IMR-90 (cell line): ENCODE results near the gene FRK. TPM values are rescaled to one million over a fixed set of nuclear protein-coding genes. Genes with fewer than 3 reads are reported as not detected.

ENCODE experiments used
- ATAC-seq: fragments of 200-7000 bp; cut with Tn5 transposase; 2 replicates; pipeline ENCODE4 v1.9.1; 2020; ENCODE audit warnings: low read depth, mild to moderate bottlenecking, moderate library complexity
- BruUV-seq: library from RNA; stranded (reverse); fragments of 400-500 nt; replicated peaks from 2 replicates; lab custom pipeline; 2021; lab: Mats Ljungman, UMichigan
- CTCF ChIA-PET: fragments of 300-600 bp; formaldehyde crosslinking; extraction: SDS; loops from one replicate; lab custom pipeline; 2021; ENCODE audit warnings: antibody characterized with exemption; lab: Yijun Ruan, JAX
- POLR2A ChIA-PET: fragments of 300-600 bp; sonication (Branson Sonifier 250); formaldehyde crosslinking; loops from one replicate; lab custom pipeline; 2022; ENCODE audit warnings: antibody characterized with exemption; ENCODE audit not compliant: unreplicated experiment; lab: Charles Lee
- DNase-seq: peaks from one replicate; pipeline ENCODE4 v3.0.0; 2013
- H2AFZ ChIP-seq: replicated peaks from 2 replicates; pipeline ENCODE3; 2013; ENCODE audit warnings: low read length, mild to moderate bottlenecking; ENCODE audit not compliant: poor library complexity
- H2AK5ac ChIP-seq: 2 replicates; pipeline ENCODE4 v1.6.1; 2013; ENCODE audit warnings: low read depth, low read length, inconsistent platforms
- H2AK9ac ChIP-seq: replicated peaks from 2 replicates; pipeline ENCODE3; 2013; ENCODE audit warnings: mild to moderate bottlenecking, low read depth, low read length, moderate library complexity; ENCODE audit not compliant: poor library complexity
- H2BK120ac ChIP-seq: 2 replicates; pipeline ENCODE4 v1.6.1; 2013; ENCODE audit warnings: low read depth, low read length, inconsistent platforms
- H2BK15ac ChIP-seq: 3 replicates; pipeline ENCODE4 v1.6.1; 2013; ENCODE audit warnings: low read depth, low read length, inconsistent platforms
- H2BK20ac ChIP-seq: 2 replicates; pipeline ENCODE4 v1.6.1; 2013; ENCODE audit warnings: low read depth, mild to moderate bottlenecking, inconsistent platforms, low read length, moderate library complexity
- H2BK5ac ChIP-seq: 2 replicates; pipeline ENCODE4 v1.6.1; 2013; ENCODE audit warnings: mild to moderate bottlenecking, low read depth, low read length, inconsistent platforms; ENCODE audit not compliant: poor library complexity, severe bottlenecking
- H3K14ac ChIP-seq: replicated peaks from 2 replicates; pipeline ENCODE4 v1.6.1; 2013; ENCODE audit warnings: low read depth, low read length, inconsistent platforms
- H3K18ac ChIP-seq: 2 replicates; pipeline ENCODE4 v1.6.1; 2013; ENCODE audit warnings: low read depth, low read length, control low read depth
- H3K23ac ChIP-seq: 2 replicates; pipeline ENCODE4 v1.6.1; 2013; ENCODE audit warnings: low read depth, low read length, inconsistent platforms
- H3K27ac ChIP-seq: 2 replicates; pipeline ENCODE4 v1.5.1; 2013; ENCODE audit warnings: mild to moderate bottlenecking, control low read depth, low read length; ENCODE audit not compliant: insufficient read depth
- H3K27me3 ChIP-seq: 2 replicates; pipeline ENCODE4 v1.6.1; 2013; ENCODE audit warnings: low read length; ENCODE audit not compliant: control insufficient read depth, insufficient read depth
- H3K36me3 ChIP-seq: 2 replicates; pipeline ENCODE4 v1.6.1; 2013; ENCODE audit warnings: low read length, mixed read lengths; ENCODE audit not compliant: control insufficient read depth, insufficient read depth
- H3K4ac ChIP-seq: 2 replicates; pipeline ENCODE4 v1.6.1; 2013; ENCODE audit warnings: low read depth, low read length, inconsistent platforms
- H3K4me1 ChIP-seq: 2 replicates; pipeline ENCODE4 v1.6.1; 2013; ENCODE audit warnings: low read length, mixed read lengths; ENCODE audit not compliant: control insufficient read depth, insufficient read depth
- H3K4me2 ChIP-seq: 2 replicates; pipeline ENCODE4 v1.6.1; 2013; ENCODE audit warnings: low read depth, mild to moderate bottlenecking, control low read depth, low read length, moderate library complexity
- H3K4me3 ChIP-seq: 2 replicates; pipeline ENCODE4 v1.5.1; 2013; ENCODE audit warnings: low read depth, mild to moderate bottlenecking, control low read depth, low read length, moderate library complexity; ENCODE audit not compliant: insufficient read depth
- H3K56ac ChIP-seq: 2 replicates; pipeline ENCODE4 v1.6.1; 2013; ENCODE audit warnings: low read length, inconsistent platforms; ENCODE audit not compliant: insufficient read depth; ENCODE audit errors: extremely low read depth
- H3K79me1 ChIP-seq, 2 experiments: 2 replicates each; pipeline ENCODE4 v1.6.1; 2013; ENCODE audit warnings: low read length in 2 of 2, inconsistent platforms in 1 of 2, low read depth in 1 of 2
- H3K9ac ChIP-seq: 2 replicates; pipeline ENCODE4 v1.6.1; 2013; ENCODE audit warnings: low read depth, low read length, control low read depth
- H3K9me1 ChIP-seq: 2 replicates; pipeline ENCODE4 v1.6.1; 2013; ENCODE audit warnings: low read length, inconsistent platforms; ENCODE audit not compliant: insufficient read depth
- H3K9me3 ChIP-seq: 2 replicates; pipeline ENCODE4 v1.6.1; 2013; ENCODE audit warnings: low read length; ENCODE audit not compliant: control insufficient read depth, insufficient read depth
- H4K20me1 ChIP-seq: 2 replicates; pipeline ENCODE4 v1.6.1; 2013; ENCODE audit warnings: low read length, inconsistent platforms; ENCODE audit not compliant: insufficient read depth
- H4K5ac ChIP-seq: 2 replicates; pipeline ENCODE4 v1.6.1; 2013; ENCODE audit warnings: mild to moderate bottlenecking, low read depth, low read length, control low read depth
- H4K8ac ChIP-seq, 2 experiments: 2 replicates each; pipeline ENCODE4 v1.6.1; 2013; ENCODE audit warnings: low read depth in 2 of 2, low read length in 2 of 2, control low read depth in 1 of 2, inconsistent platforms in 1 of 2
- H4K91ac ChIP-seq: 2 replicates; pipeline ENCODE4 v1.6.1; 2013; ENCODE audit warnings: low read depth, low read length, inconsistent platforms; ENCODE audit not compliant: insufficient read depth
- CEBPB ChIP-seq: IDR thresholded peaks from 2 replicates; pipeline ENCODE4 v1.6.1; 2012; ENCODE audit warnings: low read depth, low read length, improper control_type of control experiment
- FOS ChIP-seq: fragments of 150-350 bp; IDR thresholded peaks from 2 replicates; pipeline ENCODE4 v1.6.1; 2016; ENCODE audit warnings: low read depth, low read length
- MAFK ChIP-seq: IDR thresholded peaks from 2 replicates; pipeline ENCODE4 v1.6.1; 2012; ENCODE audit warnings: low read depth, low read length, improper control_type of control experiment
- MAZ ChIP-seq: IDR thresholded peaks from 2 replicates; pipeline ENCODE4 v1.6.1; 2012; ENCODE audit warnings: low read depth, mild to moderate bottlenecking, low read length, improper control_type of control experiment, moderate library complexity, borderline replicate concordance
- NFE2L2 ChIP-seq: fragments of 150-350 bp; IDR thresholded peaks from 2 replicates; pipeline ENCODE4 v1.6.1; 2016; ENCODE audit warnings: low read depth, mild to moderate bottlenecking, low read length
- POLR2A ChIP-seq: IDR thresholded peaks from 2 replicates; pipeline ENCODE4 v1.6.1; 2012; ENCODE audit warnings: mild to moderate bottlenecking, low read depth, low read length
- RAD21 ChIP-seq: IDR thresholded peaks from 2 replicates; pipeline ENCODE4 v1.6.1; 2012; ENCODE audit warnings: low read length, improper control_type of control experiment
- RFX5 ChIP-seq: IDR thresholded peaks from 2 replicates; pipeline ENCODE4 v1.8.0; 2012; ENCODE audit warnings: low read depth, mild to moderate bottlenecking, low read length, moderate library complexity
- SMC3 ChIP-seq: fragments of 150-350 bp; IDR thresholded peaks from 2 replicates; pipeline ENCODE4 v1.6.1; 2016; ENCODE audit warnings: low read depth, mild to moderate bottlenecking, antibody characterized with exemption, low read length, moderate library complexity
- WGBS, 2 experiments: methylation state at CpG; one replicate each; pipeline versions ENCODE4 v1.1.5 to v1.1.7; 2013; ENCODE audit warnings: missing lambda C conversion rate in 2 of 2; ENCODE audit not compliant: insufficient read length in 1 of 2; ENCODE audit errors: extremely low coverage in 2 of 2; 5-methylcytosine and 5-hydroxymethylcytosine counted together
- dilution Hi-C: fragments of 300-500 bp; cut with HindIII; formaldehyde crosslinking; loops from one replicate; pipeline ENCODE4 v1.14.3; 2018; ENCODE audit warnings: low sequenced_read_pairs; ENCODE audit not compliant: unreplicated experiment
- in situ Hi-C: fragments of 300-500 bp; cut with MboI; formaldehyde crosslinking; loops from 3 replicates; pipeline ENCODE4 v1.14.3; 2019; ENCODE audit warnings: low sequenced_read_pairs, inconsistent platforms, mixed read lengths
- intact Hi-C: fragments of 100-400 bp; cut with micrococcal nuclease; formaldehyde crosslinking; loops from 2 replicates; pipeline ENCODE4 v1.10.0; 2022
- polyA plus RNA-seq, 3 experiments: library from polyadenylated mRNA; depleted of rRNA; stranded (reverse); fragments of >200 nt; gene quantifications; 2 replicates each; pipeline ENCODE4 v1.2.3, GENCODE V29; 2012; ENCODE audit warnings: low replicate concordance in 1 of 3
- total RNA-seq: library from RNA; depleted of rRNA; stranded (reverse); fragments of >200 nt; gene quantifications from 2 replicates; pipeline ENCODE4 v1.2.3, GENCODE V29; 2012
- TF ChIP-seq, protein P1 (sequence below): conservative IDR thresholded peaks from 2 replicates; pipeline ENCODE4 v1.5.1; 2012; ENCODE audit warnings: mild to moderate bottlenecking, low read depth, low read length, improper control_type of control experiment

FRK gene
- total and polyA plus RNA-seq, 2 of the 4 experiments (the other 2 are of a cell fraction): under 0.01 to 0.02 TPM

DNA sequence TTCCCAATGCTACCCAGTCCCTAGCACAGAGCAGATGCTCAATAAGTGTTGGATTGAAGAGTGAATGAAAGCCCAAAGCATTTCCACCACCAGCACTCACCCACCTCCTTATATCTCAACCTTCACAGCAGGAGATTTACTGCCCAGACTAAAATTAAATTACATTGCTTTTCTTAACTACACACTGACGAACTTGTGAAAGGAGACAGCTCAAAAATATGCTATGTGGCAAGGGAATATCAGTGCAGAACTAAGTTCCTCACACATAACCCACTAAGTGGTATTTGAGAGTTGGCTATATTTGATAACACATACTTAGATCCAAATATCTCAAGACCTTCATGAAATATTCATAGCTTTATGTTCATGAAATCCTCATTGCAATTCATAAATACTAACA lies 137.7 kb downstream of the FRK start:
- H2BK5ac ChIP-seq: no peak overlapping the region
- dilution Hi-C loops (no loop called here), in situ Hi-C loops (no loop called here), intact Hi-C loops (no loop called here)
- ATAC-seq (no peak), DNase-seq (no peak)
- H4K5ac ChIP-seq: no peak overlapping the region
- H3K4me3 ChIP-seq: no peak overlapping the region
- no peak overlapping the region for H2AK9ac ChIP-seq
- H4K8ac ChIP-seq: no peak overlapping the region
- no peak overlapping the region for H3K56ac ChIP-seq
- H3K9me1 ChIP-seq: no peaks in the 10 kb centered on the region
- POLR2A ChIA-PET: no interaction called here
- H3K9ac ChIP-seq: no peak overlapping the region
- H3K36me3 ChIP-seq: no peaks in the 10 kb centered on the region
- no peak overlapping the region for H2BK15ac ChIP-seq
- no peak overlapping the region for H4K91ac ChIP-seq
- no peak for TF ChIP-seq CEBPB
- no peak for TF ChIP-seq NFE2L2
- TF ChIP-seq MAZ: no peak
- no peak for TF ChIP-seq MAFK
- no peak for TF ChIP-seq SMC3
- no peak for TF ChIP-seq POLR2A
- TF ChIP-seq RFX5: no peak
- TF ChIP-seq RAD21: no peak
- TF ChIP-seq, protein P1, sequence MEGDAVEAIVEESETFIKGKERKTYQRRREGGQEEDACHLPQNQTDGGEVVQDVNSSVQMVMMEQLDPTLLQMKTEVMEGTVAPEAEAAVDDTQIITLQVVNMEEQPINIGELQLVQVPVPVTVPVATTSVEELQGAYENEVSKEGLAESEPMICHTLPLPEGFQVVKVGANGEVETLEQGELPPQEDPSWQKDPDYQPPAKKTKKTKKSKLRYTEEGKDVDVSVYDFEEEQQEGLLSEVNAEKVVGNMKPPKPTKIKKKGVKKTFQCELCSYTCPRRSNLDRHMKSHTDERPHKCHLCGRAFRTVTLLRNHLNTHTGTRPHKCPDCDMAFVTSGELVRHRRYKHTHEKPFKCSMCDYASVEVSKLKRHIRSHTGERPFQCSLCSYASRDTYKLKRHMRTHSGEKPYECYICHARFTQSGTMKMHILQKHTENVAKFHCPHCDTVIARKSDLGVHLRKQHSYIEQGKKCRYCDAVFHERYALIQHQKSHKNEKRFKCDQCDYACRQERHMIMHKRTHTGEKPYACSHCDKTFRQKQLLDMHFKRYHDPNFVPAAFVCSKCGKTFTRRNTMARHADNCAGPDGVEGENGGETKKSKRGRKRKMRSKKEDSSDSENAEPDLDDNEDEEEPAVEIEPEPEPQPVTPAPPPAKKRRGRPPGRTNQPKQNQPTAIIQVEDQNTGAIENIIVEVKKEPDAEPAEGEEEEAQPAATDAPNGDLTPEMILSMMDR: no peak
- no peak for TF ChIP-seq FOS
- no peak overlapping the region for H2AFZ ChIP-seq
- H2BK120ac ChIP-seq: no peak overlapping the region
- no peak overlapping the region for H3K4ac ChIP-seq
- no peak overlapping the region for H3K27ac ChIP-seq
- no TSS peak for BruUV-seq
- WGBS, 2 experiments: no CpG with 5 or more reads among the region's 1 CpG
- H4K20me1 ChIP-seq: no peaks in the 10 kb centered on the region
- H3K9me3 ChIP-seq: no peaks in the 10 kb centered on the region
- no peak overlapping the region for H2BK20ac ChIP-seq
- H3K14ac ChIP-seq: no peak overlapping the region
- H2AK5ac ChIP-seq: no peak overlapping the region
- H3K4me2 ChIP-seq: no peak overlapping the region
- CTCF ChIA-PET: interaction anchor here (0.6 kb wide), 1 partner anchor 1204 kb away, joined by 4 read pairs; no protein-coding TSS in a partner anchor
- H3K23ac ChIP-seq: no peak overlapping the region
- no peaks in the 10 kb centered on the region for H3K79me1 ChIP-seq
- no peaks in the 10 kb centered on the region for H3K4me1 ChIP-seq
- no peak overlapping the region for H3K18ac ChIP-seq
- no peaks in the 10 kb centered on the region for H3K27me3 ChIP-seq
